Colonic mucosa (tissue), 4 donors: Measurements from ENCODE around the gene CLHC1. TPM values are rescaled to one million over a fixed set of nuclear protein-coding genes. Genes with fewer than 3 reads are reported as not detected.

Experiments
- DNase-seq: peaks from one replicate; pipeline ENCODE4 v3.0.0-alpha.2; 2020
- H3K27ac ChIP-seq: fragments of 200-600 bp; one replicate; pipeline ENCODE4 v1.8.0; 2021
- H3K27me3 ChIP-seq: fragments of 200-600 bp; one replicate; pipeline ENCODE4 v1.8.0; 2021
- H3K36me3 ChIP-seq: fragments of 200-600 bp; one replicate; pipeline ENCODE4 v1.8.0; 2021
- H3K4me1 ChIP-seq: fragments of 200-600 bp; one replicate; pipeline ENCODE4 v1.8.0; 2021; ENCODE audit warnings: mild to moderate bottlenecking
- H3K4me3 ChIP-seq: fragments of 200-600 bp; one replicate; pipeline ENCODE4 v1.8.0; 2021
- H3K9ac ChIP-seq, 2 donors: one replicate each; pipeline ENCODE4 v1.7.0; 2013; ENCODE audit warnings: control low read depth in 2 of 2, low read depth in 2 of 2, low read length in 2 of 2
- H3K9me3 ChIP-seq: fragments of 200-600 bp; one replicate; pipeline ENCODE4 v1.8.0; 2021
- CTCF ChIP-seq: fragments of 200-600 bp; IDR thresholded peaks from one replicate; pipeline ENCODE4 v1.8.0; 2022; ENCODE audit warnings: antibody characterized with exemption, mild to moderate bottlenecking
- intact Hi-C: fragments of 100-400 bp; cut with DNase I; formaldehyde crosslinking; loops from one replicate; pipeline ENCODE4 v1.14.1; 2022
- total RNA-seq, 2 donors: library from RNA; stranded (reverse); fragmentation: NEBNext Ultra II Directional in 1 of 2; extraction: Animal tissue kit (Norgen Biotek cat#: 25700) in 1 of 2; gene quantifications; one replicate each; pipeline ENCODE4 v1.2.1, GENCODE V29; 2021
- donor health status: healthy.
- donor health status: DM: no; HTN: no; CAD: no.
- donor health status: DM: no; HTN: no; CAD: no.

Gene CLHC1
- total RNA-seq, 2 donors from 2014 or later, result 8.1 to 8.9 TPM

- DNase-seq, result no peak
- Histone ChIP-seq H3K27ac (peak overlapping the region; percentile 24), H3K9ac (no peak overlapping the region), H3K9me3 (no peaks in the 10 kb centered on the region), H3K27me3 (no peaks in the 10 kb centered on the region), H3K4me1 (peaks cover 28% of the 10 kb centered on the region), H3K4me3 (no peak overlapping the region), H3K36me3 (no peaks in the 10 kb centered on the region)
- intact Hi-C loops, result no loop called here
- TF ChIP-seq CTCF, result no peak
Observed at GRCh38 chr2:55154525-55155030, 77.5 kb downstream of the CLHC1 start.

- Histone ChIP-seq H3K4me1 (peaks cover 23% of the 10 kb centered on the region), H3K36me3 (no peaks in the 10 kb centered on the region), H3K4me3 (no peak overlapping the region), H3K27ac (no peak overlapping the region), H3K9me3 (no peaks in the 10 kb centered on the region), H3K9ac (no peak overlapping the region), H3K27me3 (no peaks in the 10 kb centered on the region)
- no peak for TF ChIP-seq CTCF
- no peak for DNase-seq
- intact Hi-C loops, result no loop called here
Observed at GRCh38 chr2:55153584-55154299, 78.4 kb downstream of the CLHC1 start.

- no peaks in the 10 kb centered on the region for H3K9me3 ChIP-seq
- intact Hi-C loops, result no loop called here
- no peak for DNase-seq
- H3K36me3 ChIP-seq, result no peaks in the 10 kb centered on the region
- H3K27me3 ChIP-seq, result no peaks in the 10 kb centered on the region
- no peak for TF ChIP-seq CTCF
- no peak overlapping the region for H3K27ac ChIP-seq
- no peak overlapping the region for H3K4me3 ChIP-seq
- H3K4me1 ChIP-seq, result peaks cover 21% of the 10 kb centered on the region
- H3K9ac ChIP-seq, result no peak overlapping the region
Observed at GRCh38 chr2:55152475-55153412, 79.3 kb downstream of the CLHC1 start.

- Histone ChIP-seq H3K4me1 (peaks cover 17% of the 10 kb centered on the region), H3K4me3 (no peak overlapping the region), H3K9me3 (no peaks in the 10 kb centered on the region), H3K27me3 (no peaks in the 10 kb centered on the region), H3K36me3 (no peaks in the 10 kb centered on the region), H3K9ac (no peak overlapping the region), H3K27ac (no peak overlapping the region)
- no peak for TF ChIP-seq CTCF
- intact Hi-C loops, result no loop called here
- no peak for DNase-seq
Observed at GRCh38 chr2:55151733-55152433, 80.2 kb downstream of the CLHC1 start.

- Histone ChIP-seq H3K9ac (no peak overlapping the region), H3K4me1 (peaks cover 17% of the 10 kb centered on the region), H3K27me3 (no peaks in the 10 kb centered on the region), H3K4me3 (no peak overlapping the region), H3K36me3 (no peaks in the 10 kb centered on the region), H3K9me3 (no peaks in the 10 kb centered on the region), H3K27ac (no peak overlapping the region)
- intact Hi-C loops, result no loop called here
- no peak for DNase-seq
- TF ChIP-seq CTCF, result no peak
Observed at GRCh38 chr2:55150834-55151233, 81.3 kb downstream of the CLHC1 start.
